DOHH2 (cell line): ENCODE measurements around the gene ATAD2B.

ENCODE experiments used
- CTCF ChIP-seq: fragments of 200-600 bp; sonication (generic); IDR thresholded peaks from one replicate; pipeline ENCODE4 v1.5.1; 2014; ENCODE audit warnings: antibody characterized with exemption, mild to moderate bottlenecking, low read depth, low read length; ENCODE audit not compliant: poor library complexity, severe bottlenecking
- EZH2phosphoT487 ChIP-seq: fragments of 200-600 bp; sonication (generic); IDR thresholded peaks from 2 replicates; pipeline ENCODE4 v1.6.1; 2017; ENCODE audit warnings: borderline replicate concordance, mild to moderate bottlenecking, antibody characterized with exemption, low read length, moderate library complexity, mixed read lengths

- TF ChIP-seq CTCF (no peak), EZH2phosphoT487 (no peak)
Measured at GRCh38 chr2:23806665-23807249, 120.2 kb downstream of the ATAD2B start.
